CD4-positive, CD25-positive, alpha-beta regulatory T cell (primary cell): ENCODE measurements around the gene KRT6B. TPM values are rescaled to one million over a fixed set of nuclear protein-coding genes. Genes with fewer than 3 reads are reported as not detected.

Experiments used
- ATAC-seq, 2 donors: fragments of 150-1000 bp; cut with Tn5 transposase; one replicate each; pipeline ENCODE4 v1.10.0; 2021; ENCODE audit warnings: low read depth in 2 of 2, moderate number of reproducible peaks in 2 of 2, moderate library complexity in 1 of 2
- DNase-seq, 3 donors: peaks; one replicate each; pipeline versions ENCODE4 v3.0.0 to v3.0.0-alpha.2; 2012 to 2022; ENCODE audit warnings: mixed read lengths in 1 of 3
- H3K27ac ChIP-seq: one replicate; pipeline ENCODE4 v1.7.0; 2013; ENCODE audit warnings: mild to moderate bottlenecking, low read length; ENCODE audit not compliant: insufficient read depth, poor library complexity, severe bottlenecking
- H3K27me3 ChIP-seq: one replicate; pipeline ENCODE4 v1.7.0; 2013; ENCODE audit warnings: low read length; ENCODE audit not compliant: control insufficient read depth, insufficient read depth
- H3K36me3 ChIP-seq: one replicate; pipeline ENCODE4 v1.7.0; 2013; ENCODE audit warnings: mild to moderate bottlenecking, low read length, moderate library complexity; ENCODE audit not compliant: control insufficient read depth, insufficient read depth
- H3K4me1 ChIP-seq: 2 replicates; pipeline ENCODE4 v1.7.0; 2013; ENCODE audit warnings: mild to moderate bottlenecking, low read length; ENCODE audit not compliant: insufficient read depth, control insufficient read depth, poor library complexity, severe bottlenecking
- H3K4me3 ChIP-seq: one replicate; pipeline ENCODE4 v1.7.0; 2013; ENCODE audit warnings: low read depth, mild to moderate bottlenecking, low read length, moderate library complexity
- H3K9me3 ChIP-seq, 2 experiments: 1 replicate in 1 of 2; 2 replicates in 1 of 2; pipeline ENCODE4 v1.7.0; 2013; ENCODE audit warnings: low read length in 2 of 2, mild to moderate bottlenecking in 1 of 2, moderate library complexity in 1 of 2; ENCODE audit not compliant: control insufficient read depth in 2 of 2
- H3K27ac Mint-ChIP-seq, 3 donors: one replicate each; pipeline ENCODE4 v1.8.0; 2020 to 2022; ENCODE audit warnings: mild to moderate bottlenecking in 3 of 3, mixed read lengths in 3 of 3, moderate library complexity in 2 of 3
- H3K27me3 Mint-ChIP-seq: one replicate; pipeline ENCODE4 v1.8.0; 2022; ENCODE audit warnings: mild to moderate bottlenecking, mixed read lengths
- H3K36me3 Mint-ChIP-seq: one replicate; pipeline ENCODE4 v1.8.0; 2020; ENCODE audit warnings: mixed read lengths
- H3K4me1 Mint-ChIP-seq, 4 donors: one replicate each; pipeline ENCODE4 v1.8.0; 2020 to 2022; ENCODE audit warnings: mixed read lengths in 4 of 4, mild to moderate bottlenecking in 1 of 4
- H3K4me3 Mint-ChIP-seq, 4 donors: one replicate each; pipeline ENCODE4 v1.8.0; 2020 to 2022; ENCODE audit warnings: mild to moderate bottlenecking in 4 of 4, mixed read lengths in 4 of 4, moderate library complexity in 3 of 4
- H3K9me3 Mint-ChIP-seq, 7 donors: one replicate each; pipeline ENCODE4 v1.8.0; 2020 to 2022; ENCODE audit warnings: mixed read lengths in 7 of 7, mild to moderate bottlenecking in 3 of 7, moderate library complexity in 2 of 7
- polyA plus RNA-seq, 4 donors: library from polyadenylated mRNA; unstranded; fragments of 300-500 nt; fragmentation: Illumina TruSeq; gene quantifications; one replicate each; pipeline ENCODE4 v1.2.3, GENCODE V29; 2021
- total RNA-seq: library from RNA; stranded (reverse); gene quantifications from one replicate; pipeline ENCODE4 v1.2.3, GENCODE V29; 2022

KRT6B gene
- total and polyA plus RNA-seq, 5 donors from 2014 or later = not detected

- Histone ChIP-seq H3K27me3 (peaks cover 5% of the 10 kb centered on the region), H3K36me3 (no peaks in the 10 kb centered on the region), H3K9me3 (no peaks in the 10 kb centered on the region), H3K4me1 (no peaks in the 10 kb centered on the region), H3K27ac (no peak overlapping the region), H3K4me3 (no peak overlapping the region)
- H3K9me3 Mint-ChIP-seq = peaks cover 0 to 2% (median 0%) of the 10 kb centered on the region in 7 donors
- no peak overlapping the region for H3K27ac Mint-ChIP-seq
- H3K4me3 Mint-ChIP-seq = no peak overlapping the region
- ATAC-seq = no peak
- peaks cover 6% of the 10 kb centered on the region for H3K27me3 Mint-ChIP-seq
- peaks cover 0 to 5% (median 0%) of the 10 kb centered on the region in 4 donors for H3K4me1 Mint-ChIP-seq
- DNase-seq = no peak
- no peaks in the 10 kb centered on the region for H3K36me3 Mint-ChIP-seq
Observed at GRCh38 chr12:52439420-52439819, 12.5 kb downstream of the KRT6B start.

- H3K4me1 Mint-ChIP-seq = peaks cover 0 to 5% (median 0%) of the 10 kb centered on the region in 4 donors
- peaks cover 5% of the 10 kb centered on the region for H3K27me3 ChIP-seq
- ATAC-seq = no peak
- H3K9me3 ChIP-seq = no peaks in the 10 kb centered on the region
- no peak overlapping the region for H3K4me3 Mint-ChIP-seq
- H3K27ac Mint-ChIP-seq = no peak overlapping the region
- no peaks in the 10 kb centered on the region for H3K4me1 ChIP-seq
- H3K9me3 Mint-ChIP-seq = peaks cover 0 to 2% (median 0%) of the 10 kb centered on the region in 7 donors
- no peak overlapping the region for H3K4me3 ChIP-seq
- H3K36me3 Mint-ChIP-seq = no peaks in the 10 kb centered on the region
- no peak overlapping the region for H3K27ac ChIP-seq
- no peak for DNase-seq
- H3K27me3 Mint-ChIP-seq = peaks cover 6% of the 10 kb centered on the region
- no peaks in the 10 kb centered on the region for H3K36me3 ChIP-seq
Observed at GRCh38 chr12:52438305-52439301, 13.3 kb downstream of the KRT6B start.

GRCh38 chr12:52437508-52437907 lies 14.4 kb downstream of the KRT6B start:
- Mint-ChIP-seq H3K4me1 (peaks cover 0 to 5% (median 0%) of the 10 kb centered on the region in 4 donors), H3K27me3 (peaks cover 7% of the 10 kb centered on the region), H3K9me3 (peaks cover 0 to 2% (median 0%) of the 10 kb centered on the region in 7 donors), H3K27ac (no peak overlapping the region), H3K4me3 (no peak overlapping the region), H3K36me3 (no peaks in the 10 kb centered on the region)
- no peak overlapping the region for H3K4me3 ChIP-seq
- H3K9me3 ChIP-seq = no peaks in the 10 kb centered on the region
- peaks cover 5% of the 10 kb centered on the region for H3K27me3 ChIP-seq
- DNase-seq = no peak
- H3K36me3 ChIP-seq = no peaks in the 10 kb centered on the region
- H3K27ac ChIP-seq = no peak overlapping the region
- ATAC-seq = no peak
- H3K4me1 ChIP-seq = no peaks in the 10 kb centered on the region

- Histone ChIP-seq H3K4me3 (no peak overlapping the region), H3K27me3 (peaks cover 5% of the 10 kb centered on the region), H3K36me3 (no peaks in the 10 kb centered on the region), H3K9me3 (no peaks in the 10 kb centered on the region), H3K4me1 (no peaks in the 10 kb centered on the region), H3K27ac (no peak overlapping the region)
- Mint-ChIP-seq H3K4me3 (no peak overlapping the region), H3K9me3 (peaks cover 0 to 2% (median 0%) of the 10 kb centered on the region in 7 donors), H3K36me3 (no peaks in the 10 kb centered on the region), H3K4me1 (peaks cover 0 to 5% (median 0%) of the 10 kb centered on the region in 4 donors), H3K27me3 (peaks cover 5% of the 10 kb centered on the region), H3K27ac (no peak overlapping the region)
- ATAC-seq (no peak), DNase-seq (no peak)
Observed at GRCh38 chr12:52436828-52437474, 15.0 kb downstream of the KRT6B start.

- Histone ChIP-seq H3K36me3 (no peaks in the 10 kb centered on the region), H3K4me3 (no peak overlapping the region), H3K27ac (no peak overlapping the region), H3K4me1 (no peaks in the 10 kb centered on the region), H3K27me3 (no peaks in the 10 kb centered on the region), H3K9me3 (no peaks in the 10 kb centered on the region)
- ATAC-seq = no peak
- Mint-ChIP-seq H3K27me3 (peaks cover 5% of the 10 kb centered on the region), H3K9me3 (peaks cover 0 to 2% (median 0%) of the 10 kb centered on the region in 7 donors), H3K27ac (no peak overlapping the region), H3K36me3 (no peaks in the 10 kb centered on the region), H3K4me3 (no peak overlapping the region), H3K4me1 (peaks cover 0 to 5% (median 0%) of the 10 kb centered on the region in 4 donors)
- no peak for DNase-seq
Observed at GRCh38 chr12:52436000-52436827, 15.7 kb downstream of the KRT6B start.

- Mint-ChIP-seq H3K4me3 (no peak overlapping the region), H3K36me3 (no peaks in the 10 kb centered on the region)
Observed at GRCh38 chr12:52435659-52435999, 16.3 kb downstream of the KRT6B start.

GRCh38 chr12:52434760-52435530 lies 17.0 kb downstream of the KRT6B start:
- ATAC-seq (no peak), DNase-seq (no peak)
- Mint-ChIP-seq H3K4me1 (peaks cover 0 to 5% (median 0%) of the 10 kb centered on the region in 4 donors), H3K9me3 (no peaks in the 10 kb centered on the region), H3K27me3 (peaks cover 5% of the 10 kb centered on the region), H3K4me3 (no peak overlapping the region), H3K36me3 (no peaks in the 10 kb centered on the region), H3K27ac (no peak overlapping the region)
- no peaks in the 10 kb centered on the region for H3K36me3 ChIP-seq
- H3K4me1 ChIP-seq = no peaks in the 10 kb centered on the region
- no peaks in the 10 kb centered on the region for H3K27me3 ChIP-seq
- no peak overlapping the region for H3K27ac ChIP-seq
- no peaks in the 10 kb centered on the region for H3K9me3 ChIP-seq
- no peak overlapping the region for H3K4me3 ChIP-seq

More at GRCh38 chr12:52435659-52435999, 16.3 kb downstream of the KRT6B start:
- Mint-ChIP-seq H3K4me1 (peaks cover 0 to 5% (median 0%) of the 10 kb centered on the region in 4 donors), H3K27ac (no peak overlapping the region), H3K27me3 (peaks cover 5% of the 10 kb centered on the region), H3K9me3 (peaks cover 0 to 1% (median 0%) of the 10 kb centered on the region in 7 donors)
- Histone ChIP-seq H3K4me1 (no peaks in the 10 kb centered on the region), H3K27ac (no peak overlapping the region), H3K27me3 (no peaks in the 10 kb centered on the region), H3K9me3 (no peaks in the 10 kb centered on the region), H3K4me3 (no peak overlapping the region), H3K36me3 (no peaks in the 10 kb centered on the region)
- no peak for ATAC-seq
- no peak for DNase-seq
